CD4-positive, alpha-beta T cell (primary cell): ENCODE data around the gene SEH1L. TPM values are rescaled to one million over a fixed set of nuclear protein-coding genes. Genes with fewer than 3 reads are reported as not detected.

Source experiments
- ATAC-seq: fragments of 200-7000 bp; cut with Tn5 transposase; one replicate; pipeline ENCODE4 v1.10.0; 2022; ENCODE audit warnings: mild to moderate bottlenecking; ENCODE audit not compliant: poor library complexity
- CTCF ChIA-PET: fragments of 350-600 bp; sonication (Branson Sonifier 250); formaldehyde crosslinking; loops from one replicate; lab custom pipeline; 2021; ENCODE audit warnings: antibody characterized with exemption, inconsistent platforms; lab: Charles Lee
- POLR2A ChIA-PET: fragments of 350-600 bp; sonication (Branson Sonifier 250); formaldehyde crosslinking; loops from one replicate; lab custom pipeline; 2021; ENCODE audit warnings: antibody characterized with exemption, inconsistent platforms; lab: Charles Lee
- DNase-seq, 14 experiments: peaks; one replicate each; pipeline ENCODE4 v3.0.0-alpha.2; 2013 to 2020; ENCODE audit warnings: mixed read lengths in 2 of 14
- H3K27ac ChIP-seq, 2 donors: one replicate each; pipeline versions ENCODE4 v1.5.1 to v1.7.0; 2013; ENCODE audit warnings: low read length in 2 of 2, low read depth in 1 of 2, mild to moderate bottlenecking in 1 of 2
- H3K27me3 ChIP-seq, 2 experiments: 1 replicate in 1 of 2; 2 replicates in 1 of 2; pipeline versions ENCODE4 v1.6.1 to v1.7.0; 2013; ENCODE audit warnings: low read length in 2 of 2, control low read depth in 1 of 2, mild to moderate bottlenecking in 1 of 2, moderate library complexity in 1 of 2; ENCODE audit not compliant: insufficient read depth in 2 of 2, control insufficient read depth in 1 of 2
- H3K36me3 ChIP-seq: one replicate; pipeline ENCODE4 v1.6.1; 2013; ENCODE audit warnings: low read length, control low read depth; ENCODE audit not compliant: insufficient read depth
- H3K4me1 ChIP-seq: one replicate; pipeline ENCODE4 v1.6.1; 2013; ENCODE audit warnings: low read length, control low read depth; ENCODE audit not compliant: insufficient read depth
- H3K4me3 ChIP-seq: one replicate; pipeline ENCODE4 v1.5.1; 2013; ENCODE audit warnings: mild to moderate bottlenecking, low read length, moderate library complexity
- H3K9me3 ChIP-seq, 2 experiments: 1 replicate in 1 of 2; 2 replicates in 1 of 2; pipeline versions ENCODE4 v1.6.1 to v1.7.0; 2013; ENCODE audit warnings: low read length in 2 of 2, mild to moderate bottlenecking in 2 of 2, control low read depth in 1 of 2, moderate library complexity in 1 of 2; ENCODE audit not compliant: control insufficient read depth in 1 of 2, insufficient read depth in 1 of 2
- H3K27ac Mint-ChIP-seq: one replicate; pipeline ENCODE4 v1.8.0; 2020; ENCODE audit warnings: mixed read lengths
- H3K27me3 Mint-ChIP-seq: one replicate; pipeline ENCODE4 v1.8.0; 2021; ENCODE audit warnings: mixed read lengths
- H3K36me3 Mint-ChIP-seq: one replicate; pipeline ENCODE4 v1.8.0; 2021; ENCODE audit warnings: low read depth, mixed read lengths
- H3K4me1 Mint-ChIP-seq: one replicate; pipeline ENCODE4 v1.8.0; 2021; ENCODE audit warnings: low read depth, mixed read lengths
- H3K4me3 Mint-ChIP-seq: one replicate; pipeline ENCODE4 v1.8.0; 2020; ENCODE audit warnings: mild to moderate bottlenecking, mixed read lengths
- H3K9me3 Mint-ChIP-seq: one replicate; pipeline ENCODE4 v1.8.0; 2020; ENCODE audit warnings: mixed read lengths
- CTCF ChIP-seq: fragments of 200-600 bp; IDR thresholded peaks from one replicate; pipeline ENCODE4 v1.8.0; 2022; ENCODE audit warnings: antibody characterized with exemption, mild to moderate bottlenecking
- intact Hi-C, 2 experiments: fragments of 100-400 bp; cut with DNase I in 1 of 2; cut with micrococcal nuclease in 1 of 2; formaldehyde crosslinking; loops; one replicate each; pipeline versions ENCODE4 v1.15.1 to v1.9.0; 2023 to 2025; cut with DNase I, micrococcal nuclease
- total RNA-seq, 174 experiments: library from RNA in 2 of 174; stranded (reverse) in 2 of 174; gene quantifications; one replicate each; pipeline ENCODE4 v1.2.3 and lab custom pipeline; 2021 to 2026

SEH1L gene
- total RNA-seq, 2 experiments from 2014 or later, result 23.9 to 26.7 TPM

DNA sequence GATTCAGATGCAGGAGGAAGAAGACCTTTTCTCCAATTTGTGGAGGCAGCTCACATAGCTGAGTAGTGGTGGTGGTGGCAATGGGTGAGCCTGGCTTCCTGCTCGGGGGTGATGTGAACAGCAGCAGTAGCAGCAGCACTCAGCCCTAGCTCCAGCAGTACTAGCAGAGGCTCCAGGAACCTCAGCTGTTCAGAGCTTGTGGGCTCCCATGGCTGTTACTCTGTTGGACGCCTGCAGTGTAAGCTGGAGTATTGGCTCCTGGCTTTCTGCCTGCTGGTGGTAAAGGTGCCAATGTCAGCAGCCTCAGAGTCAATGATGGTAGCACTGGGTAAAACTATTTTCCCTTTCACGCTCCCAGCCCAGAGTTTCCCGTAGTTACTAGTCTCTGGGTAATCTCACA lies 3.1 kb upstream of the SEH1L start:
- Mint-ChIP-seq H3K4me1 (peaks cover 26% of the 10 kb centered on the region), H3K36me3 (peaks cover 5% of the 10 kb centered on the region), H3K4me3 (no peak overlapping the region), H3K9me3 (no peaks in the 10 kb centered on the region), H3K27ac (no peak overlapping the region), H3K27me3 (no peaks in the 10 kb centered on the region)
- ATAC-seq (no peak), DNase-seq (no peak)
- no peak overlapping the region for H3K4me3 ChIP-seq
- TF ChIP-seq CTCF, result no peak
- H3K27ac ChIP-seq, result no peak overlapping the region
- ChIA-PET POLR2A (interaction anchor here (0.6 kb wide), 1 partner anchor 329 kb away, joined by 3 read pairs; no protein-coding TSS in a partner anchor), CTCF (interaction anchor here (3.6 kb wide), 1 partner anchor 10 kb away, joined by 14 read pairs; no protein-coding TSS in a partner anchor)
- peaks cover 22% of the 10 kb centered on the region for H3K4me1 ChIP-seq
- no peaks in the 10 kb centered on the region for H3K9me3 ChIP-seq
- H3K27me3 ChIP-seq, result no peaks in the 10 kb centered on the region
- no peaks in the 10 kb centered on the region for H3K36me3 ChIP-seq
- intact Hi-C loops, result loop anchor here in 1 of 2 experiments (5.0 kb wide), 1 partner anchor 783 kb away; the partner anchor contains the start of genes FAM210A and RNMT

GRCh38 chr18:12946549-12947284 lies 1.1 kb upstream of the SEH1L start:
- Histone ChIP-seq H3K27ac (peak overlapping the region; percentile 77 to 81), H3K4me3 (peak overlapping the region; percentile 66), H3K36me3 (no peaks in the 10 kb centered on the region), H3K9me3 (no peaks in the 10 kb centered on the region), H3K4me1 (peaks cover 38% of the 10 kb centered on the region), H3K27me3 (no peaks in the 10 kb centered on the region)
- no peaks in the 10 kb centered on the region for H3K27me3 Mint-ChIP-seq
- ChIA-PET CTCF (interaction anchor here (1.7 to 2.1 kb wide), 2 partner anchors 45 to 220 kb away, joined by 4 to 5 read pairs; no protein-coding TSS in a partner anchor), POLR2A (interaction anchor here (2.1 to 3.3 kb wide), 4 partner anchors 36 to 570 kb away, joined by 6 to 47 read pairs (median 44); partner anchors contain the start of genes AFG3L2, CEP192 and PTPN2)
- peak overlapping the region; percentile 92 for H3K4me3 Mint-ChIP-seq
- peaks cover 9% of the 10 kb centered on the region for H3K36me3 Mint-ChIP-seq
- H3K4me1 Mint-ChIP-seq, result peaks cover 38% of the 10 kb centered on the region
- DNase-seq, result peak in 2 of 14 experiments; percentile 3 to 11
- intact Hi-C loops, result loop anchor here (1.0 to 5.0 kb wide), 6 partner anchors 62 to 781 kb away; partner anchors contain the start of genes AFG3L2 (in 2 of the 2), FAM210A (in 2 of the 2), RNMT (in 2 of the 2) and PTPN2 (in 1 of the 2)
- no peak for ATAC-seq
- H3K9me3 Mint-ChIP-seq, result no peaks in the 10 kb centered on the region
- peak overlapping the region; percentile 96 for H3K27ac Mint-ChIP-seq
- no peak for TF ChIP-seq CTCF

DNA sequence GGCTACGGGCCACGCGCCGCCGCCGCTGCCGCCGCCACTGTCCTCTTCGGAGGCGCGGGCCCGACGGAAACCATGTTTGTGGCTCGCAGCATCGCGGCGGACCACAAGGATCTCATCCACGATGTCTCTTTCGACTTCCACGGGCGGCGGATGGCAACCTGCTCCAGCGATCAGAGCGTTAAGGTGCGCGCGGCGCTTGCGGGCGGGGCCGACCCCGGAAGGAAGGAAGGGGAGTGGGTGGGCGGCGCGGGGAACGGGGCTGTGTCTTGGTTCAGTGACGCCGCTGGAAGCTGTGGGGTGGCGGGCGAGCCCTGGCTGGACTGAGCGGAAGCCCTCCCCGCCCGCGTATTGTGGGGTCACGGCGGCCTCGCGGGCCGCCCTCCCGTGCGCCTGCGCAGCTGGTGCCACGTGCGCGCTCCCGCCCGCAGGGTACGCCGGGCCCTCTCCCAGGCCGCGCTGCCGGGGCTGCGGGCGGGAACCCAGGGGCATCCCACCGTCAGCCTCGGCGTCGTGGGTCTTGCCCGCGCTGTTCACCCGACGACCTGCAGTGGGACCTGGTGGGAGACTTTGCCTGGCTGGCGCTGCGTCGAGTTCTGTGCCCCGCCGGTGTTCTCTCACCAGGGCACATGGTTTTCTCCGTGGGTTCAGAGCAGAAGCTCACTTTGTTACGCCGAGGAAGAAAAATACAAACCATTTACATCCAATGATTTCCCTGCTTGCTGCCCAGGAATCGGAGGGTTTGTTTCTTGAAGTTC lies 416 bp downstream of the SEH1L start:
- ChIA-PET CTCF (interaction anchor here (0.7 to 2.1 kb wide), 3 partner anchors 14 to 1231 kb away, joined by 3 to 5 read pairs (median 4); no protein-coding TSS in a partner anchor), POLR2A (interaction anchor here (0.6 to 3.3 kb wide), 24 partner anchors 14 to 1040 kb away, joined by 3 to 47 read pairs (median 4); partner anchors contain the start of genes AFG3L2, CEP192, CEP76 and MPPE1)
- H3K4me1 Mint-ChIP-seq, result peaks cover 43% of the 10 kb centered on the region
- intact Hi-C loops, result loop anchor here (1.0 to 5.0 kb wide), 3 partner anchors 43 to 779 kb away; partner anchors contain the start of genes CEP192 (in 2 of the 2), FAM210A (in 1 of the 2) and RNMT (in 1 of the 2)
- no peaks in the 10 kb centered on the region for H3K9me3 ChIP-seq
- H3K27ac Mint-ChIP-seq, result peak overlapping the region; percentile 96
- H3K9me3 Mint-ChIP-seq, result no peaks in the 10 kb centered on the region
- peaks cover 19% of the 10 kb centered on the region for H3K36me3 Mint-ChIP-seq
- peak overlapping the region; percentile 93 to 96 for H3K27ac ChIP-seq
- peak overlapping the region; percentile 92 for H3K4me3 Mint-ChIP-seq
- peak; percentile 75 for ATAC-seq
- H3K36me3 ChIP-seq, result peaks cover 5% of the 10 kb centered on the region
- peak overlapping the region; percentile 69 for H3K4me3 ChIP-seq
- TF ChIP-seq CTCF, result no peak
- peak; percentile 97 to 99 (median 98) for DNase-seq
- H3K4me1 ChIP-seq, result peaks cover 38% of the 10 kb centered on the region
- no peaks in the 10 kb centered on the region for H3K27me3 ChIP-seq
- no peaks in the 10 kb centered on the region for H3K27me3 Mint-ChIP-seq
